GM12874 (cell line): Measurements from ENCODE around the gene SNED1.

ENCODE experiments used
- CTCF ChIP-seq: IDR thresholded peaks from 2 replicates; pipeline ENCODE4 v1.5.1; 2011; ENCODE audit warnings: low read depth, mild to moderate bottlenecking, control low read depth, low read length, moderate library complexity; ENCODE audit not compliant: insufficient read depth

The SNED1 gene

GRCh38 chr2:240953426-240954410 is 44.7 kb upstream of the SNED1 start:
- no peak for TF ChIP-seq CTCF

GRCh38 chr2:240954436-240955305 is 43.7 kb upstream of the SNED1 start:
- no peak for TF ChIP-seq CTCF

GRCh38 chr2:240955306-240956170 is 42.9 kb upstream of the SNED1 start:
- TF ChIP-seq CTCF: no peak

- TF ChIP-seq CTCF: no peak
These were observed 42.1 kb upstream of the SNED1 start for GRCh38 chr2:240956171-240956934.

GRCh38 chr2:240956935-240957655 is 41.3 kb upstream of the SNED1 start:
- TF ChIP-seq CTCF: no peak

GRCh38 chr2:240957656-240958365 is 40.6 kb upstream of the SNED1 start:
- no peak for TF ChIP-seq CTCF
